DND-41 (cell line): ENCODE data around the gene LAYN.

Experiments
- ATAC-seq: fragments of 200-7000 bp; cut with Tn5 transposase; 3 replicates; pipeline ENCODE4 v1.9.1; 2021; ENCODE audit warnings: low read depth; ENCODE audit not compliant: insufficient read depth
- DNase-seq: peaks from one replicate; pipeline ENCODE4 v3.0.0-alpha.2; 2020
- H2AFZ ChIP-seq: 2 replicates; pipeline ENCODE4 v1.6.0; 2012; ENCODE audit warnings: low read depth, low read length
- H3K27ac ChIP-seq: 2 replicates; pipeline ENCODE4 v1.5.1; 2012; ENCODE audit warnings: low read length, inconsistent platforms
- H3K27me3 ChIP-seq: fragments of 200-600 bp; sonication (generic); 2 replicates; pipeline ENCODE4 v1.6.0; 2012; ENCODE audit warnings: low read length, mild to moderate bottlenecking, inconsistent platforms; ENCODE audit not compliant: insufficient read depth, poor library complexity
- H3K36me3 ChIP-seq: 2 replicates; pipeline ENCODE4 v1.5.1; 2012; ENCODE audit warnings: low read length, inconsistent platforms; ENCODE audit not compliant: insufficient read depth
- H3K4me1 ChIP-seq: 2 replicates; pipeline ENCODE4 v1.5.1; 2012; ENCODE audit warnings: mild to moderate bottlenecking, low read length; ENCODE audit not compliant: insufficient read depth
- H3K4me2 ChIP-seq: 2 replicates; pipeline ENCODE4 v1.6.0; 2012; ENCODE audit warnings: mild to moderate bottlenecking, moderate library complexity, low read length, inconsistent platforms; ENCODE audit not compliant: insufficient read depth
- H3K4me3 ChIP-seq, 2 experiments: fragments of 200-600 bp in 1 of 2; shearing (Covaris generic) in 1 of 2; 2 replicates each; pipeline ENCODE4 v1.5.1; 2012 to 2016; ENCODE audit warnings: inconsistent platforms in 2 of 2, low read length in 2 of 2, mild to moderate bottlenecking in 2 of 2, low read depth in 1 of 2, moderate library complexity in 1 of 2
- H3K79me2 ChIP-seq: 2 replicates; pipeline ENCODE4 v1.6.0; 2012; ENCODE audit warnings: low read length, inconsistent platforms; ENCODE audit not compliant: insufficient read depth
- H3K9ac ChIP-seq: 2 replicates; pipeline ENCODE4 v1.6.0; 2012; ENCODE audit warnings: low read depth, mild to moderate bottlenecking, inconsistent platforms, low read length, moderate library complexity
- H3K9me3 ChIP-seq: 2 replicates; pipeline ENCODE4 v1.5.1; 2012; ENCODE audit warnings: low read length, moderate library complexity, mild to moderate bottlenecking, inconsistent platforms; ENCODE audit not compliant: insufficient read depth, severe bottlenecking
- H4K20me1 ChIP-seq: 2 replicates; pipeline ENCODE4 v1.6.0; 2012; ENCODE audit warnings: low read length; ENCODE audit not compliant: insufficient read depth
- CTCF ChIP-seq: IDR thresholded peaks from 2 replicates; pipeline ENCODE4 v1.5.1; 2012; ENCODE audit warnings: borderline replicate concordance, low read length, moderate library complexity, mild to moderate bottlenecking; ENCODE audit not compliant: poor library complexity, severe bottlenecking; ENCODE audit errors: extremely low read depth
- EZH2 ChIP-seq: IDR thresholded peaks from 3 replicates; pipeline ENCODE4 v1.6.1; 2012; ENCODE audit warnings: borderline replicate concordance, low read depth, mild to moderate bottlenecking, moderate library complexity, low read length, inconsistent platforms; ENCODE audit not compliant: severe bottlenecking

Gene LAYN

GRCh38 chr11:111512296-111513239 is 28.0 kb upstream of the LAYN start, which contains the start of gene BTG4:
Gene BTG4 (minus strand): TSS chr11:111512386. CDS start chr11:111498776, 13,610 bp downstream.
- no peaks in the 10 kb centered on the region for H3K9me3 ChIP-seq
- TF ChIP-seq EZH2, result no peak
- TF ChIP-seq CTCF, result no peak
- H2AFZ ChIP-seq, result no peak within 1 kb of the TSS
- no peaks in the 10 kb centered on the region for H3K36me3 ChIP-seq
- ATAC-seq, result no peak
- H3K27me3 ChIP-seq, result no peaks in the 10 kb centered on the region
- H3K27ac ChIP-seq, result no peak within 1 kb of the TSS
- no peak for DNase-seq
- H3K4me2 ChIP-seq, result no peak within 1 kb of the TSS
- no peak within 1 kb of the TSS for H3K4me3 ChIP-seq
- no peaks in the 10 kb centered on the region for H3K79me2 ChIP-seq
- no peaks in the 10 kb centered on the region for H3K4me1 ChIP-seq
- H4K20me1 ChIP-seq, result no peaks in the 10 kb centered on the region
- H3K9ac ChIP-seq, result no peak within 1 kb of the TSS

GRCh38 chr11:111513240-111513605 is 27.3 kb upstream of the LAYN start:
- Histone ChIP-seq H3K4me3 (no peak overlapping the region), H2AFZ (no peak overlapping the region)
- ATAC-seq, result no peak

GRCh38 chr11:111514216-111515031 is 26.1 kb upstream of the LAYN start, which contains the start of gene HOATZ:
Gene HOATZ (plus strand): TSS chr11:111514778. CDS start chr11:111514785, 7 bp downstream.
- Histone ChIP-seq H3K4me1 (no peaks in the 10 kb centered on the region), H3K79me2 (no peaks in the 10 kb centered on the region), H3K4me2 (no peak within 1 kb of the TSS), H3K9me3 (no peaks in the 10 kb centered on the region), H2AFZ (no peak within 1 kb of the TSS), H4K20me1 (no peaks in the 10 kb centered on the region), H3K4me3 (no peak within 1 kb of the TSS), H3K27me3 (peaks cover 3% of the 10 kb centered on the region), H3K36me3 (no peaks in the 10 kb centered on the region), H3K27ac (no peak within 1 kb of the TSS), H3K9ac (no peak within 1 kb of the TSS)
- TF ChIP-seq EZH2 (no peak), CTCF (no peak)
- DNase-seq (no peak), ATAC-seq (no peak)

More at GRCh38 chr11:111513240-111513605, 27.3 kb upstream of the LAYN start:
- H4K20me1 ChIP-seq, result no peaks in the 10 kb centered on the region
- no peaks in the 10 kb centered on the region for H3K9me3 ChIP-seq
- H3K4me2 ChIP-seq, result no peak overlapping the region
- DNase-seq, result no peak
- no peak for TF ChIP-seq EZH2
- TF ChIP-seq CTCF, result no peak
- H3K4me1 ChIP-seq, result no peaks in the 10 kb centered on the region
- no peaks in the 10 kb centered on the region for H3K36me3 ChIP-seq
- no peak overlapping the region for H3K27ac ChIP-seq
- peaks cover 3% of the 10 kb centered on the region for H3K27me3 ChIP-seq
- H3K79me2 ChIP-seq, result no peaks in the 10 kb centered on the region
- no peak overlapping the region for H3K9ac ChIP-seq
